HG03469 (cell line): ENCODE results near the gene ASIC4.

Experiments
- ATAC-seq: cut with Tn5 transposase; IDR thresholded peaks from one replicate; pipeline ENCODE4 v1.9.1; 2021; ENCODE audit warnings: mild to moderate bottlenecking, moderate library complexity, moderate number of reproducible peaks; ENCODE audit not compliant: unreplicated experiment

ASIC4 gene, protein sequence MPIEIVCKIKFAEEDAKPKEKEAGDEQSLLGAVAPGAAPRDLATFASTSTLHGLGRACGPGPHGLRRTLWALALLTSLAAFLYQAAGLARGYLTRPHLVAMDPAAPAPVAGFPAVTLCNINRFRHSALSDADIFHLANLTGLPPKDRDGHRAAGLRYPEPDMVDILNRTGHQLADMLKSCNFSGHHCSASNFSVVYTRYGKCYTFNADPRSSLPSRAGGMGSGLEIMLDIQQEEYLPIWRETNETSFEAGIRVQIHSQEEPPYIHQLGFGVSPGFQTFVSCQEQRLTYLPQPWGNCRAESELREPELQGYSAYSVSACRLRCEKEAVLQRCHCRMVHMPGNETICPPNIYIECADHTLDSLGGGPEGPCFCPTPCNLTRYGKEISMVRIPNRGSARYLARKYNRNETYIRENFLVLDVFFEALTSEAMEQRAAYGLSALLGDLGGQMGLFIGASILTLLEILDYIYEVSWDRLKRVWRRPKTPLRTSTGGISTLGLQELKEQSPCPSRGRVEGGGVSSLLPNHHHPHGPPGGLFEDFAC

DNA sequence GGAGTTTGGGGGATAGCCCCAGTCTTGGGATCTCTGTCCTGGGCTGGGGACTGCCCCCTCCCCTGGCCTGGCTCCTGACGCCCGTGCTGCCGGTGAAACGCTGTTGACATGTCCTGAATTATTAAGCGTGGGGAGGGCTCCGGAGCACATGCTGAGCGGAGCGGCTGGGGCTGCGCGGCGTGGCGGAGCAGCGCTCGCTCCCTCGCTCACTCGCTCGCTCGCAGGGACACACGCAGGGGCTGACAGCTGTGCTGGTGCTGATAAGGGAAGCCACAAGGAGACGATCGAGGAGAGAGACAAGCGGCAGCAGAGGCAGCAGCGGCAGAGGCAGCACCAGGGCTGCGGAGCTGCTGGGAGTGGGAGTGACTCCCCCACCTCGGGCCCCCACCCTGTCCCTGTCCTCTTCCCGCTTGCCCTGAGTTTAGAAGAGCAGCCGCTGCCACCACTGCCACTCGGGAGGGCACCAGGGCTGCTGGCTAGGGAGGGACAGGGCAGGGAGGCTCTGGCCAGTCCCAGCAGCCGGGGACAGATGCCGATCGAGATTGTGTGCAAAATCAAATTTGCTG, at the start of gene ASIC4:
ASIC4 (plus strand) TSS at position 287 of the 566 bp plus-strand sequence; CDS start at position 530, 243 bp downstream.
- no peak for ATAC-seq

DNA sequence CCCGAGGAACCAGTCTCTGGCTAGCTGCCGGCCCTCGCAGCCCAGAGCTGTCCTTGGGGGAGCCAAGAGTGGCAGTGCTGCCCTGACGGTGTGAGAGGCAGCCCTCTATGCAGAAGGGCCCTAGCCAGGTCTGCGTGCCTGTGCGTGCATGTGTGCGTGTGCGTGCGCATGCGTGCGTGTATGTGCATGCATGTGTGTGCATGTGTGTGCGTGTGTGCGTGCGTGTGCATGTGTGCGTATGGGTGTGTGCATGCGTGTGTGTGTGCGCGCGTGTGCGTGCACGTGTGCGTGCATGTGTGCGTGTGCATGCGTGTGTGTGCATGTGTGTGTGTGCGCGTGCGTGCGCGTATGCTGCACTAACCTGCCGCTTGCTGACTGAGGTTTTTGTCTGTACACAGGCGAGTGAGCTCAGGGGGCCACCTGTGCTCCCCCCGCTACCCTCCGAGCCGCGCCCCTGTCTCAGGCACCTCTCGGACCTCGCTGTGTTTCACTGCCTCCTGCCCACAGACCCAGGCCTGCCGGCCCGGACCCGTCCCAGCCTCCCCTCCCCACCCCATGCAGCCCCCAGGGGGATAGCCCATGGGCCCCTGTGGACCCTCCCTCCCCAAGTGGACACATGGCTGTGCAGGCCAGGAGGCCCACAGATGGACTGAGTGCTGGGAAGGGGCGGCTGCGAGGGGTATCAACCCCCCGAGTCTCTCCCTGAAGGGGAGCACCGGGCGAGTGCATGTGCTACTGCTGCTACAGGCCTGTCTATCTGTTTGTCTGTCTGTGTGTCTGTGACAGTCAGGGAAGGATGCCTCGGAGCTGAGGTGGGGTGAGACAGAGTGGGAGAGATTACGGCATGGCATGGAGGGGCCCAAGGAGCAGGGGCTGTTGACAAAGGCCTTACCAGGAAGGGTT, 48.4 kb upstream of the ASIC4 start:
- no peak for ATAC-seq

DNA sequence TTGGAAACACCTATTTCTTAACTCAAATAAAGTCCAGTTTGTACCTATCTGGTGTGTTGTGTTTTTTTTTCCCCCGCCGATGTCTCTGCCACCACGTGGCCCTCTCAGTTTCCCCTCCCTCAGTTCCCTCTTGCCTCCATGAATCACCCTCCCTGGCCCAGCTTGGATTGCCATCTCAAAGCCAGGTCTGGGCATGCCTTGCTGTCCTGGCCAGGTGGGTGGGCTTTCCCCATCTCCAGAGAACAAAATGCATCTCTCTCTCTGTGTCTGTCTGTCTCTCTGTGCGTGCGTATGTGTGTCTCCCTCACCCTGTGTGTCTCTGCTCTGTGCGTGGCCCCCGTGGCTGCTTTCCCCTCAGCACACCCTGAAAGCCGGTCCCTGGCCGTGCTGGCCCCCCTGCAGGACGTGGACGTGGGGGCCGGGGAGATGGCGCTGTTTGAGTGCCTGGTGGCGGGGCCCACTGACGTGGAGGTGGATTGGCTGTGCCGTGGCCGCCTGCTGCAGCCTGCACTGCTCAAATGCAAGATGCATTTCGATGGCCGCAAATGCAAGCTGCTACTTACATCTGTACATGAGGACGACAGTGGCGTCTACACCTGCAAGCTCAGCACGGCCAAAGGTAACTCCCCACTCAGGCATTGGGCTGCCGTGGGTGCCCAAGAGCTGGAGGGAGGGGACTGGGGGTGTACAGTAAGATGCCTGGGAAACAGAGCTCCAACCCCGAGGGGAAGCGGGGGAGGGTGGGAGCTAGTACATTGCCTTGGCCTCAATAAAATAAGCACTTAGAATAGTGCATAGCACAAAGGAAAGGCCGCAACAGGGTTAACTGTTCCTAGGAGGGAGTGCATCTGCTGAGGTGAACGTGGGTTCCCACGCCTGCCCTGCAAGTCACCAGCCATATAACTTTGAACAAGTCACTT, 47.2 kb upstream of the ASIC4 start:
- ATAC-seq = no peak

DNA sequence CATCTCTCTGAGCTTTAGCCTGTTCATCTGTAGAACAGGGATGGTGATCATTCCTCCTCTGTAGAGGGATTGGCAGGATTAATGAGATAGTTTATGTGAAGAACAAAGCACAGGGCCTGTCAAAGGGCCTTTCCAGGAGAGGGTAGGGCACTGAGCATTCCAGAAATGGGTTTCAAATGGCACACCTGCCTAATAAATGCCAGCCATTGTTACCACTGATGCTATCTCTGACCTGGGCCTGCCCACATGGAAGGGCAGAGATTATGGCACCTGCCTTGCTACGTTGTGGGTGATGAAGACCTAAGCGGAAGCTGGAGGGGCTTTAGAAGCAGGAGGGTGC, 46.6 kb upstream of the ASIC4 start:
- ATAC-seq = no peak

DNA sequence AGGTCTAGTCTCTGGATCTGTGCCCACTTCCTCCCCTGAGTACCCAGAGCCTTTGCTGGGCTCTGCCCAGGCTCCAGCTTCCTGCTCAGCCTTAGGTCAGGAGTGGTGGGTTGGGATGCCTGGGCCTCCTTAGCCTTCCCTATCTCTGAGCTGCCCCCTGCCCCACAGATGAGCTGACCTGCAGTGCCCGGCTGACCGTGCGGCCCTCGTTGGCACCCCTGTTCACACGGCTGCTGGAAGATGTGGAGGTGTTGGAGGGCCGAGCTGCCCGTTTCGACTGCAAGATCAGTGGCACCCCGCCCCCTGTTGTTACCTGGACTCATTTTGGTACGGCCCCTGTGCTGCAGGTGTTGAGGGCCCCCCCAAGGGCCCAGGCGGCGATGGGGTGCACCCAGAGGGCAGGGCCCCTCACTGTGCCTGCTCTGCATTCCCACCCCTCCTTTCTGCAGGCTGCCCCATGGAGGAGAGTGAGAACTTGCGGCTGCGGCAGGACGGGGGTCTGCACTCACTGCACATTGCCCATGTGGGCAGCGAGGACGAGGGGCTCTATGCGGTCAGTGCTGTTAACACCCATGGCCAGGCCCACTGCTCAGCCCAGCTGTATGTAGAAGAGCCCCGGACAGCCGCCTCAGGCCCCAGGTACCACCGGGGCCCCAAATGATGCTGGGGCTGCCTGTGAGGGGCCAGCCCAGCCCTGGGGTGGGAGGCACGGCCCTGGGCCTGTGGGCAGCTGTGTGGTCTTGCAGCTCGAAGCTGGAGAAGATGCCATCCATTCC, 45.7 kb upstream of the ASIC4 start:
- no peak for ATAC-seq

DNA sequence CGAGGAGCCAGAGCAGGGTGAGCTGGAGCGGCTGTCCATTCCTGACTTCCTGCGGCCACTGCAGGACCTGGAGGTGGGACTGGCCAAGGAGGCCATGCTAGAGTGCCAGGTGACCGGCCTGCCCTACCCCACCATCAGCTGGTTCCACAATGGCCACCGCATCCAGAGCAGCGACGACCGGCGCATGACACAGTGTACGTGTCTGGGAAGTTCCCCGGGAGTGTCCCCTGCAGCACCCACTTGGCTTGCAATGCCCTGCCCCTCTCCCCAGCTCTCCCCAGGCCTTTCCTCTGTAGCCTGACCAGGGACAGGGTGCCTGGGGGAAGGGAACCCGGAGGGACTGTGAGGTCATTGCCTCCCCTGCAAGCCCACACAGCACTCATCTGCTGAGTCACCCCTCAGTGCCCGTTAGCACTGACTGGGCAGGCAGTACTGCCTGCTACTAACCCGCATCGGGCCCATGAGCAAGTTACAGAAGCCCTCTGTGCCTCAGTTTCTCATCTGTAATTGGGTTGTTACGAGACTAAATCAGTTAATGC, 45.0 kb upstream of the ASIC4 start:
- ATAC-seq = no peak

DNA sequence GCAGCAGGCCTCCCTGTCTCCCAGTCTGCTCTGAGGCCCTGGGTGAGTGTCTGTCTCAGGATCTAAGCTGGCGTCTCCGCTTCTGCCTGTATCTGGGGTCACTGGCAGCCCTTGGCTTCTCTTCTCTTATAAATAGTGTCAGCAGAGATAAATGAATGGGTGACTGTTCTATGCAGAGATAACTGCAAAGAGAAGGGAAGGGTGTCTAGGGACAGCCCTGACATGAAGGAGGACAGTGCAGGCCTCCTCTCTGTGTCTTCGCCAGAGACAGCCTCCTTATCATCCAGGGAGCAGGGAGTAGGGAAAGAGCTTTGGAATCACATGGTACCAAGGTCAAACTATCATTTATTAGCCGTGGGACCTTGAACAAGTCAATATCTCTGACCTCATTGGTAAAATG, 43.9 kb upstream of the ASIC4 start:
- no peak for ATAC-seq

DNA sequence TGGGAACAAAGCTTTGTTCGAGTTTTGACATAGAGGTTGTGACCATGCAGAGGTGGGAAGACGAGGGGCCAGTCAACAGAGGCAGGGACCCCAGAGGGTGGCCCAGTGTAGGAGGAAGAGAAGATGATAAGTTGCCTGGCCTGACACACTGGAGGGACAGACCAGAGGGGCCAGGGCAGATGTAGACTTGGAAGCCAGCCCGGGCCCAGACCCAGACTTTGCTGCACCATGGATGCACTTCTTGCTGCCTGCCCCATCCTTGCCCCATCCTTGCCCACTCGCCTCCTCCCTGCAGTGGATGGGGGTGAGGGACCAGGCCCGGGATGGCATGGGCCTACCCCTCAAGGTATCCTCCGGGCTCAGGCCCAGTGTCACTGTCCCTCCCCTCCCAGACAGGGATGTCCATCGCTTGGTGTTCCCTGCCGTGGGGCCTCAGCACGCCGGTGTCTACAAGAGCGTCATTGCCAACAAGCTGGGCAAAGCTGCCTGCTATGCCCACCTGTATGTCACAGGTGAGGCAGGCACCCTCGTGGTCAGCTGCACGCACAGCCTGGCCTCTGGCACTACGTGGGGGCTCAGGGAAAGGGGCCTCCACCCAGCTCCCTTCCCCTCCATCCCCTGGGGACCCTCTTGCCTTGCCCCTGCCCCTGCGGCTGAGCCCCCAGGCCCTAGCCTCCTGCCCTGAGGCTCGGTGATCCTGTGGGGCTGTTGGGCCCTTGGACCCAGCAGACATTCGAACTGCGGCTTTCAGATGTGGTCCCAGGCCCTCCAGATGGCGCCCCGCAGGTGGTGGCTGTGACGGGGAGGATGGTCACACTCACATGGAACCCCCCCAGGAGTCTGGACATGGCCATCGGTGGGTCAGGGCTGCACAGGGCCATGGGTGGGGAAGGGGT, 42.6 kb upstream of the ASIC4 start:
- no peak for ATAC-seq

DNA sequence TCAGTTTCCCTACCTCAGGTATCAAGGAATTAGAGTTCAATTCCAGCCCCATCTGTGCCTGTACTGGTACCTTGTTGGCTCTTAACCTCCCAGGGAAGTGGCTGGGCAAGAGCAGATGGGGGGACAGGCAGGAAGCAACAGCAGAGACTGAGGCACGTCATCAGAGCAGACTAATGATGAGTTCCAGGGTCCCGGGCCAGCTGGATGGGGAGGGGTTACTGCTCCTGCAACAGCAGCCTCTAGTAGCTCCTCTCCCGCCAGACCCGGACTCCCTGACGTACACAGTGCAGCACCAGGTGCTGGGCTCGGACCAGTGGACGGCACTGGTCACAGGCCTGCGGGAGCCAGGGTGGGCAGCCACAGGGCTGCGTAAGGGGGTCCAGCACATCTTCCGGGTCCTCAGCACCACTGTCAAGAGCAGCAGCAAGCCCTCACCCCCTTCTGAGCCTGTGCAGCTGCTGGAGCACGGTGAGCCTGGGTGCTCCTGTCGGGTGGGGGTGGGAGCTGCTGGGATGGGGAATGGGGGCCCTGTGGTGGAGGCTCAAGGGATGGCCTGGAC, 41.6 kb upstream of the ASIC4 start:
- no peak for ATAC-seq

DNA sequence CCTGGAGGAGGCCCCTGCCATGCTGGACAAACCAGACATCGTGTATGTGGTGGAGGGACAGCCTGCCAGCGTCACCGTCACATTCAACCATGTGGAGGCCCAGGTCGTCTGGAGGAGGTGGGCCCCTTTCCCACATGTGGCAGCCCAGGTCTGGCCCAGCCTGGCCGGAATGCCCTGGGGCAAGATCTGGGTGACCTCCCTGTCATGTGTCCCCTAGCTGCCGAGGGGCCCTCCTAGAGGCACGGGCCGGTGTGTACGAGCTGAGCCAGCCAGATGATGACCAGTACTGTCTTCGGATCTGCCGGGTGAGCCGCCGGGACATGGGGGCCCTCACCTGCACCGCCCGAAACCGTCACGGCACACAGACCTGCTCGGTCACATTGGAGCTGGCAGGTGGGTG, 40.8 kb upstream of the ASIC4 start:
- no peak for ATAC-seq

DNA sequence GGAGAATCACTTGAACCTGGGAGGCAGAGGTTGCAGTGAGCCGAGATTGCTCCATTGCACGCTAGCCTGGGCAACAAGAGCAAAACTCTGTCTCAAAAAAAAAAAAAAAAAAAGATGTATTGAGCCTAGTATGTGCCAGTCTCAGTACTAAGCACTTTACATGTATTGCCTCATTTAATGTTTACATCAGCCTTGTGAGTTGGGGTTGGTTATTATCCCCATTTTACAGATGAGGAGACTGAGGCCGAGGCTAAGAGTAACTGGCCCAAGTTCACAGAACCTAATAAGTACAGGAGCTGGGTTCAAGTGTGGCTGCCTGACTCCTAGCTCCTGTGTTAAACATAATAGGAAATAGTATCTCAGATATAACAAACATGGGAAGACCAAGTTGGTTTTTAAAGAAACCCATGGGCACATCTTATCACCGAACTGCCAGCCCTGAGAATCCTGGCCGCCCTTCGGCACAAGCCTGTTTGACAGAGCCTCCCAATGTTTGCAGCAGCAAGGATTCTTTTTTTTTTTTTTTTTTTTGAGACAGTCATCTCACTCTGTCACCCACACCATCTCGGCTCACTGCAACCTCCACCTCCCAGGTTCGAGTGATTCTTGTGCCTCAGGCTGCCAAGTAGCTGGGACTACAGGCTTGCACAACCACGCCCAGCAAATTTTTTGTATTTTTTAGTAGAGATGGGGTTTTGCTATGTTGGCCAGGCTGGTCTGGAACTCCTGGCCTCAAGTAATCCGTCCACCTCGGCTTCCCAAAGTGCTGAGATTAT, 39.8 kb upstream of the ASIC4 start:
- no peak for ATAC-seq

DNA sequence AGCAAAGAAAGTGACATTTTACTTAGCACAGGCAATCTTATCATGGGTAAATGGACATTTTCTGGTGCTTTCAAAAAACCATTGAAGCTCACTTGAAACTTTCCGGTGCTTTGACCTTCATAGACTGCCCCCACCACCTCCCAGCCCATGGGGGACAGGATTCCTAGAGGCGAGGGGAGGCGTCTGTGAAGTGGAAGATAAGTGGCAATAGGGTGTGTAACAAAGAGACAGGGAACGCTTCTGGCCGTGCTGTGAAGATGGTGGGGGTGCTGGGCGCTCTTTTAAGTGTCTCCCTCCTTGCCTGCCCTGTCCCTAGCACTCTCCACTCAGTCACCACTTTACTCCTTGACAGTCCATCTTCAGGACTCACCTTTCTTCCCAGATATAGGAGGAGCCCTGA, 39.0 kb upstream of the ASIC4 start:
- ATAC-seq = no peak

DNA sequence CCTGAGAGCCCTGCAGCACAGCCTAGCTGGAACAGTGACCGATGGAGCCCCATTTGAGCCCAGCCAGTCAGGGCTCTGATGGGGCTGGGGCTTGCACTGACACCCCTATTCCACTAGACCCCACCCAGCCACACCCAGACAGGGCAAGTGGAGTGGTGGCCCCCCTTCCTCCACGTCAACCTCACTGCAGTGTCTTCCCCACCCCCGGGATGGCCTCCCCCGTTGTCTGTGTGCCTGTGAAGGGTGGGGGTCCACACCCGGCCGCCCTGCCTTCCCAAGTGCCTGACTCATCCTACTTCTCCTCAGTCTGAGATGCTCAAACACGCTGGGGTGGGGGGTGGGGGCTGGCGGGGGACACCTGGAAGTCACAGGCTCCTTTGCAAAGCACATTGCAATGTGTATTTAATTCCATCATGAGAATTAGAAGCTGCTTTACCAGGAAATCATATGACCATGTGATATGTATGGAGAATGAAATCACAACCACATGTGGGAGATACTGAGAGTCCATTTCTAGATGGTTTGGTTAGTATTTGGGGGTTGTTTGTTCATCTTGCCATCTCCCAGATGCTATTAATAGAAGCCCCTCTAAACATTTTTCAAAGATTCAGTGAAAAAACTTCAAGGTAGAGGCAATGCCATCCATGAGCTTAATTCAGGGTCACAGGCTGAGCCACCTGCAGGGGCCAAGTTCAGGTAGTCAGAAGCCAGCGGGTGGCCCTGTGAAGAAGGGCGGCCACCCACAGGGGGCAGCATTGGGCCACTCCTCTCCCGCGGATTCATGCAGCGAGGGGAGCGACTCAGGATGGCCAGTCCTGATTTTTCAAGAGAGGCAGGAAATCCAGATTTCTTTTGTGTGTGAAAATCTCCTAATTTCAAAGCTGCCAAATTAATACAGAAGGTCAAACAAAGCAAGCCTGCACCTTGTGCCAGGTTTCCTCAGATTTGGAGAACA, 38.3 kb upstream of the ASIC4 start:
- no peak for ATAC-seq

DNA sequence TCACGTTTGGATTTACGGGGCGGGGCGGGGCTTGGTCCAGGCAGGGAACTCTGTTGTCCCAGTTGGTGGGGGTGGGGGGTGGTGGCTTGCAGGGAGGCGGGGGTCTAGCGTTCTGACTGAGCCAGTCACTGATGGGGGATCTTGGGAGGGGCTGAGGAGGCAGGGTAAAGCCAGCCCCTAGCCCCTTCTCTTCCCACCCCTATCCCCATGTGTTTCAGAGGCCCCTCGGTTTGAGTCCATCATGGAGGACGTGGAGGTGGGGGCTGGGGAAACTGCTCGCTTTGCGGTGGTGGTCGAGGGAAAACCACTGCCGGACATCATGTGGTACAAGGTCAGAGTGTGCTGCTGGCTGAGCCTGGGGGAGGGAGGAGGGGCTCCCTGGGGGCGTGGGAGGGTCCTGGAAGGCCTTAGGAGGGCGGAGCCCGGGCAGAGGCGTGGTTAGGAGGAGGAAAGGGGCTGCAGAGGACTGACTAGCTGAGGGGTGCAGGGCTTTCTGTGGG, 37.6 kb upstream of the ASIC4 start:
- ATAC-seq = no peak

DNA sequence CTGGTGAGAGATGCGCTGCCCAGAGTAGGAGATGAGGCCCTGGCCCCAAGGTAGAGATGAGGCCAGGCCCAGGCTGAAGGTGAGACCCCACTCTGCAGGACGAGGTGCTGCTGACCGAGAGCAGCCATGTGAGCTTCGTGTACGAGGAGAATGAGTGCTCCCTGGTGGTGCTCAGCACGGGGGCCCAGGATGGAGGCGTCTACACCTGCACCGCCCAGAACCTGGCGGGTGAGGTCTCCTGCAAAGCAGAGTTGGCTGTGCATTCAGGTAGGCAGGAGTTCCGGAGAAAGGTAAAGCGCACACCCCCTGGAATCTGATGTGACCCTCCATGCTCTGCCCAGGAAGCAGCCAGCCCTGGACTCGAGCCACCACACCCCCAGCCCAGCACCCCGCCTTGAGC, 37.1 kb upstream of the ASIC4 start:
- ATAC-seq = no peak

DNA sequence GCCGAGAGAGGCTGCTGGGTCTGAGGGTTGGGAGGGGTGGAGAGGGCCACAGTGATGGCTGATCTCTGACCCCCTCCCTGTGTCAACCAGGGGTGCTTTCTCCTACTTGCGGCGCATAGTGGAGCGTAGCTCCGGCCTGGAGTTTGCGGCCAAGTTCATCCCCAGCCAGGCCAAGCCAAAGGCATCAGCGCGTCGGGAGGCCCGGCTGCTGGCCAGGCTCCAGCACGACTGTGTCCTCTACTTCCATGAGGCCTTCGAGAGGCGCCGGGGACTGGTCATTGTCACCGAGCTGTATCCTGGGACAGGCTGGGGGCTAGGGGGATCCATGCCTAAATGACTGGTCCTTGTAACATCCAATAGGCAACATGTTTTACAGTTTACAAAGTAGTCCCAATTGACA, 36.5 kb upstream of the ASIC4 start:
- ATAC-seq = no peak
